ENCODE measurements around the gene MGAT3.

- TF ChIP-seq CTCF (IDR thresholded peaks at IDR 0.05) (no peak), POLR2A (IDR thresholded peaks at IDR 0.05) (no peak), POLR2AphosphoS5 (IDR thresholded peaks at IDR 0.05) (no peak)
Measured at GRCh38 chr22:39470451-39471291, 13.9 kb downstream of the MGAT3 start.
